Kidney epithelial cell (primary cell): Measurements from ENCODE around the gene RAP1GDS1. TPM values are rescaled to one million over a fixed set of nuclear protein-coding genes. Genes with fewer than 3 reads are reported as not detected.
A peak's percentile ranks its signal among the peaks of the same experiment; 100 is the strongest.
"Not testable (repeated sequence)": the region's sequence is repeated elsewhere in the genome, so short reads cannot be mapped to it uniquely, and the experiment has no call there.

Experiments
- DNase-seq: peaks from one replicate; pipeline ENCODE4 v3.0.0-alpha.2; 2010; ENCODE audit warnings: low read depth
- H3K27me3 ChIP-seq: 2 replicates; pipeline ENCODE4 v1.6.0; 2011; ENCODE audit warnings: low read length; ENCODE audit not compliant: control insufficient read depth, insufficient read depth
- H3K36me3 ChIP-seq: 2 replicates; pipeline ENCODE4 v1.5.1; 2011; ENCODE audit warnings: low read length; ENCODE audit not compliant: control insufficient read depth, insufficient read depth
- H3K4me3 ChIP-seq: 2 replicates; pipeline ENCODE4 v1.5.1; 2011; ENCODE audit warnings: low read depth, mild to moderate bottlenecking, control low read depth, low read length
- total RNA-seq: library from RNA; depleted of rRNA; stranded (reverse); fragments of >200 nt; gene quantifications from 2 replicates; pipeline ENCODE4 v1.2.3, GENCODE V29; 2015
- TF ChIP-seq, protein P1 (sequence below): IDR thresholded peaks from 2 replicates; pipeline ENCODE4 v1.5.1; 2011; ENCODE audit warnings: mild to moderate bottlenecking, moderate library complexity, low read length, control low read depth, inconsistent platforms; ENCODE audit not compliant: insufficient read depth, poor library complexity, severe bottlenecking

RAP1GDS1 gene
- total RNA-seq, 1 donor from 2014 or later: 53.3 TPM

DNA sequence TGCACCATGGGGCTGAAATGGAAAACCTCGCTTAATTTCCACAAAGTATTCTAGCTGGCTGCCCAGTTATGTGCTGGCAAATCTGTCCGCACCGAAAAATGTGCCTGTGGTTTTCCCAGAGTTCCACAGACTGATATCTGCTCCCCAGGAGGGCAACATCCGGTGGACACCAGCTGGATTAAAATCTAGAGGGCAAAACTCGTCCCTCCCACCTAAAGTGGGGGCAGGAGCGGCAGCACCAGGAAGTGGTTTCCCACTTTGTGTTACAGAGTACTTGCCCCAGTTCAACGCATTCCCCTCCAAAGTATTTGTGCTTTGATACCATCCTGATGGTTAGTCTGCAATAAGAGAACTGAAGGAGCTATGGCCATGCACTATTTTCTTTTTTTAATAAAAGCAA, 209.6 kb downstream of the RAP1GDS1 start:
- TF ChIP-seq, protein P1, sequence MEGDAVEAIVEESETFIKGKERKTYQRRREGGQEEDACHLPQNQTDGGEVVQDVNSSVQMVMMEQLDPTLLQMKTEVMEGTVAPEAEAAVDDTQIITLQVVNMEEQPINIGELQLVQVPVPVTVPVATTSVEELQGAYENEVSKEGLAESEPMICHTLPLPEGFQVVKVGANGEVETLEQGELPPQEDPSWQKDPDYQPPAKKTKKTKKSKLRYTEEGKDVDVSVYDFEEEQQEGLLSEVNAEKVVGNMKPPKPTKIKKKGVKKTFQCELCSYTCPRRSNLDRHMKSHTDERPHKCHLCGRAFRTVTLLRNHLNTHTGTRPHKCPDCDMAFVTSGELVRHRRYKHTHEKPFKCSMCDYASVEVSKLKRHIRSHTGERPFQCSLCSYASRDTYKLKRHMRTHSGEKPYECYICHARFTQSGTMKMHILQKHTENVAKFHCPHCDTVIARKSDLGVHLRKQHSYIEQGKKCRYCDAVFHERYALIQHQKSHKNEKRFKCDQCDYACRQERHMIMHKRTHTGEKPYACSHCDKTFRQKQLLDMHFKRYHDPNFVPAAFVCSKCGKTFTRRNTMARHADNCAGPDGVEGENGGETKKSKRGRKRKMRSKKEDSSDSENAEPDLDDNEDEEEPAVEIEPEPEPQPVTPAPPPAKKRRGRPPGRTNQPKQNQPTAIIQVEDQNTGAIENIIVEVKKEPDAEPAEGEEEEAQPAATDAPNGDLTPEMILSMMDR: no peak
- Histone ChIP-seq H3K36me3 (no peaks in the 10 kb centered on the region), H3K4me3 (no peak overlapping the region), H3K27me3 (no peaks in the 10 kb centered on the region)
- DNase-seq: no peak

DNA sequence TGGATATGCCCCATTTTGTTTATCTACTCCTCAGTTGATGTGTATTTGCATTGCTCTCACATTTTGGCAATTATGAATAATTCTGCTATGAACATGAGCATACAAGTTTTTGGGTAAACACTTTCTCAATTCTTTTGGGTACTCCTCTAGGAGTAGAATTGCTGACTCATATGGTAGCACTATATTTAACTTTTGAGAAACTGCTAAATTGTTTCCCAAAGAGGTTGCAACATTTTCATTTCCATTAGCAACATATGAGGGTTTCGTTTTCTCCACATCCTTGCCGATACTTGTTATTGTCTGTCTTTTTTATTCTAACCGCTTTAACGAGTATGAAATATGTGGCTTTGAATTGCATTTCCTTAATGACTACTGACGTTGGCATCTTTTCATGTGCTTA, 211.9 kb downstream of the RAP1GDS1 start:
- TF ChIP-seq, protein P1: no peak

DNA sequence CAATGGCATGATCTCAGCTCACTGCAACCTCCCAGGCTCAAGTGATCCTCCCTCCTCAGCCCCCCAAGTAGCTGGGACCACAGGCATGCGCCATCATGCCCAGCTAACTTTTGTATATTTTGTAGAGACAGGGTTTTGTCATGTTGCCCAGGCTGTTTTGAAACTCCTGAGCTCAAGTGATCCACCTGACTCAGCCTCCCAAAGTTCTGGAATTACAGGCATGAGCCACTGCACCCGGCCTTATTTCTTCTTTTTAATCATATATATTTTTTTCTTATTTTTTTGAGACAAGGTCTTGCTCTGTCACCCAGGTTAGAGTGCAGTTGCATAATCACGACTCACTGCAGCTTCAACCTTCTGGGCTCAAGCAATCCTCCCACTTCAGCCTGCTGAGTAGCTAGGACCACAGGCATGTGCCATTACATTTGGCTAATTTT, 213.2 kb downstream of the RAP1GDS1 start:
- Histone ChIP-seq H3K4me3 (no peak overlapping the region), H3K27me3 (no peaks in the 10 kb centered on the region), H3K36me3 (no peaks in the 10 kb centered on the region)
- DNase-seq: peak; percentile 56
- TF ChIP-seq, protein P1: no peak

More for the DNA sequence above, 211.9 kb downstream of the RAP1GDS1 start:
- no peak for DNase-seq
- Histone ChIP-seq H3K36me3 (no peaks in the 10 kb centered on the region), H3K27me3 (no peaks in the 10 kb centered on the region), H3K4me3 (no peak overlapping the region)

DNA sequence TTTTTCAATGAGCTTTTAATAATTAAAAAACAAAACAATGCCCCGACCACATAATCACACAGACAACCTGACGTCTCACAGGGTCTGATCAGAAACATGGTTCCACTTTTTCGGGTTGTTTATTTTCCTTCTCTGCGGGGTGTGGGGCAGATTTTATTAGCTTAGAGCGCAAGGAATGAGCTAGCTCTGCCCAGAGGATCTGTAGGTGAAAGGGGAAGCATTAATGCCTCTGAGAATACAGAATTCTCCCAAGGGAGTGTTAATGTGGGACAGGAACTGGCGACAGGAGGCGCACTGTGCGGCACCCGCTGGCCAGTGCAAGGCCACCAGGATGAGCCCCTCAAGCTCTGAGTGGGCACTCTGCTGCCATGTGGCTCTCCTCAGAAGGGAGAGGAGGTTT, 215.7 kb downstream of the RAP1GDS1 start:
- H3K4me3 ChIP-seq: no peak overlapping the region
- no peaks in the 10 kb centered on the region for H3K36me3 ChIP-seq
- DNase-seq: no peak
- TF ChIP-seq, protein P1: no peak
- H3K27me3 ChIP-seq: no peaks in the 10 kb centered on the region

DNA sequence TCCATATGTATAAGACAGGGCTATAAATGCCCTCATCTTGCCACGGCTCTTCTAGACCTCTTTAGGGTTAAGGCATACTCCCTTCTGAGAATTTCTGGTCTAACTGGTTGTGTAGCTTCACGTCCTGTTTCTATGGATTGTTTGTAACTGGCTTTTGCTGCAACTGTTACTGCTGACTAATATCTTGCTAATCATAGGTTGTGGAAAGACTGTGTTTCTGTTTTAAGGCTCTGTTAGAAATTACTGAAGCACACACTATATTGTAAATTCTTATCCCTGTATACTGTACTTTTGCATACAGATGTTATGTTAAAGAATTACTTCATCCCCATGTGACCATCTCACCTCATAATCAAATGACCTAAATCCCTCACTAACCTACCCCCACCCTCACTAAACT, 218.4 kb downstream of the RAP1GDS1 start:
- not testable (repeated sequence) for DNase-seq, H3K27me3 ChIP-seq, H3K4me3 ChIP-seq

DNA sequence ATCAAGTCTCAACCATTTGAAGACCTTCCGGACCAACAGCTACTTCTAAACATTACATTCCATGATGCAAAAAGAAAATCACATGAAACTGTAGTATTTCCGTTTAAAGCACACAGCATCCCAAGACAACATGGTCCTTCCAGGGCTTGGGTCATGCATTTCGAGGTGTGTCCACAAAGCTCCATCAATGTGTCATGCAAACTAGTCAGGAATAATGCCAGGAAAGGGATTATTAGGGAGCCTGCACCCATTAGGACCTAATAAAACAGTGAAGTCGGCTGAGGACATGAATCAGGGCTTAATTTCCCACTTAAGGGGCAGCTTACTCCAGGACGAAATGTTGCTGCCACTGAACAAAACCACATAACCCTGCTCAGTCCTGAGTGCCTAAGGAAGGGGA, 219.4 kb downstream of the RAP1GDS1 start:
- no peak for DNase-seq
- Histone ChIP-seq H3K27me3 (no peaks in the 10 kb centered on the region), H3K36me3 (no peaks in the 10 kb centered on the region), H3K4me3 (no peak overlapping the region)
- TF ChIP-seq, protein P1: no peak

More for the DNA sequence above, 218.4 kb downstream of the RAP1GDS1 start:
- not testable (repeated sequence) for H3K36me3 ChIP-seq
